Fibroblast of lung (primary cell): Measurements from ENCODE around the gene VGLL4.

ENCODE experiments used
- EZH2 ChIP-seq: IDR thresholded peaks from 2 replicates; pipeline ENCODE4 v1.5.1; 2012; ENCODE audit warnings: low read length, control low read depth, mild to moderate bottlenecking; ENCODE audit errors: missing control alignments
- TF ChIP-seq, protein P1 (sequence below), 2 donors: IDR thresholded peaks in 1 of 2; conservative IDR thresholded peaks in 1 of 2; 1 replicate in 1 of 2; 2 replicates in 1 of 2; pipeline ENCODE4 v1.5.1; 2011 to 2012; ENCODE audit warnings: low read length in 2 of 2, control low read depth in 1 of 2, inconsistent platforms in 1 of 2, low read depth in 1 of 2, mild to moderate bottlenecking in 1 of 2

DNA sequence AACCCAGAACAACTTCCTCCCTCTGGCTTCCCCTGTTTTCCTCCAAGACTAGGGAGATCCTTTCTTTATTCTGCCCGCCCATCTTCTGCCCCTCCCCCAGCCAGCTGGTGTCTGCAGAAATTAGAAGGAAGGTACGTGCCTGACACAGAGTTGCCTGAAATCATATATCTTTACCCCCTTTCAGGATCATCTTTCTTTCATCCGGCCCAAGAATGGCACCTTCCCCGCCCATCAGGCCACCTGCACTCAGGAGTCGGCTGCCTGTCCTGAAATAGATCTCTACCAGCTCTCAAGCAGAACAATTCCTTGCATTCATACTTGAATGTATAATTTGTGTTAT, 133.7 kb downstream of the VGLL4 start:
- TF ChIP-seq, protein P1, sequence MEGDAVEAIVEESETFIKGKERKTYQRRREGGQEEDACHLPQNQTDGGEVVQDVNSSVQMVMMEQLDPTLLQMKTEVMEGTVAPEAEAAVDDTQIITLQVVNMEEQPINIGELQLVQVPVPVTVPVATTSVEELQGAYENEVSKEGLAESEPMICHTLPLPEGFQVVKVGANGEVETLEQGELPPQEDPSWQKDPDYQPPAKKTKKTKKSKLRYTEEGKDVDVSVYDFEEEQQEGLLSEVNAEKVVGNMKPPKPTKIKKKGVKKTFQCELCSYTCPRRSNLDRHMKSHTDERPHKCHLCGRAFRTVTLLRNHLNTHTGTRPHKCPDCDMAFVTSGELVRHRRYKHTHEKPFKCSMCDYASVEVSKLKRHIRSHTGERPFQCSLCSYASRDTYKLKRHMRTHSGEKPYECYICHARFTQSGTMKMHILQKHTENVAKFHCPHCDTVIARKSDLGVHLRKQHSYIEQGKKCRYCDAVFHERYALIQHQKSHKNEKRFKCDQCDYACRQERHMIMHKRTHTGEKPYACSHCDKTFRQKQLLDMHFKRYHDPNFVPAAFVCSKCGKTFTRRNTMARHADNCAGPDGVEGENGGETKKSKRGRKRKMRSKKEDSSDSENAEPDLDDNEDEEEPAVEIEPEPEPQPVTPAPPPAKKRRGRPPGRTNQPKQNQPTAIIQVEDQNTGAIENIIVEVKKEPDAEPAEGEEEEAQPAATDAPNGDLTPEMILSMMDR (conservative IDR thresholded peaks at IDR 0.05 in 1 of 2, IDR thresholded peaks at IDR 0.05 in 1 of 2; ENCODE audit: low read depth in 1 of 2, low read length in 2 of 2): no peak
- TF ChIP-seq EZH2: no peak
